Measurements from ENCODE around the gene SMC4. TPM values are rescaled to one million over a fixed set of nuclear protein-coding genes. Genes with fewer than 3 reads are reported as not detected.

SMC4 gene
- total RNA-seq, 3 donors from 2014 or later = 36.3 to 54.1 (median 36.8) TPM

DNA sequence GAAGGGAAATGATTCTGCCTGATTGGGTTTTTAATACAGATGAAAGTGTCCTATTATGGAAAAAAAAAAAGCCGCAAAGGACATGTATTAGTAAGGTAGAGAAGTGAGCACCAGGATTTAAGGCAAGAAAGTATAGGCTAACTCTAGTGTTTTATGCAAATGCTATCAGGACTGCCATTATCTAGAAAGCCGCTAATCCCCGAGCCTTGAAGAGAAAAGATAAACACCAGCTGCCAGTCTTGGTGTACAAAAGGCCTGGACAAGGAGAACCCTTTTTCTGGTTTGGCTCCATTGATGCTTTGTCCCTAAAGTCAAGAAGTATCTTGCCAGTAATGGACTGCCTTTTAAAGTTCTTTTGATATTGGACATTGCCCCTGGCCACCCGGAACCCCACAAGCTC lies 58.7 kb downstream of the SMC4 start:
- DNase-seq = no peak
- Histone ChIP-seq H3K4me3 (no peak overlapping the region), H3K9me3 (no peaks in the 10 kb centered on the region), H3K36me3 (ENCODE audit: low read depth) (no peaks in the 10 kb centered on the region), H3K4me1 (ENCODE audit: low read depth) (no peaks in the 10 kb centered on the region)
- intact Hi-C loops (cut with DNase I, micrococcal nuclease) = no loop called here
- ATAC-seq = no peak
- TF ChIP-seq, protein P1, sequence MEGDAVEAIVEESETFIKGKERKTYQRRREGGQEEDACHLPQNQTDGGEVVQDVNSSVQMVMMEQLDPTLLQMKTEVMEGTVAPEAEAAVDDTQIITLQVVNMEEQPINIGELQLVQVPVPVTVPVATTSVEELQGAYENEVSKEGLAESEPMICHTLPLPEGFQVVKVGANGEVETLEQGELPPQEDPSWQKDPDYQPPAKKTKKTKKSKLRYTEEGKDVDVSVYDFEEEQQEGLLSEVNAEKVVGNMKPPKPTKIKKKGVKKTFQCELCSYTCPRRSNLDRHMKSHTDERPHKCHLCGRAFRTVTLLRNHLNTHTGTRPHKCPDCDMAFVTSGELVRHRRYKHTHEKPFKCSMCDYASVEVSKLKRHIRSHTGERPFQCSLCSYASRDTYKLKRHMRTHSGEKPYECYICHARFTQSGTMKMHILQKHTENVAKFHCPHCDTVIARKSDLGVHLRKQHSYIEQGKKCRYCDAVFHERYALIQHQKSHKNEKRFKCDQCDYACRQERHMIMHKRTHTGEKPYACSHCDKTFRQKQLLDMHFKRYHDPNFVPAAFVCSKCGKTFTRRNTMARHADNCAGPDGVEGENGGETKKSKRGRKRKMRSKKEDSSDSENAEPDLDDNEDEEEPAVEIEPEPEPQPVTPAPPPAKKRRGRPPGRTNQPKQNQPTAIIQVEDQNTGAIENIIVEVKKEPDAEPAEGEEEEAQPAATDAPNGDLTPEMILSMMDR (IDR thresholded peaks at IDR 0.05) = no peak

- intact Hi-C loops (cut with DNase I, micrococcal nuclease) = no loop called here
- no peaks in the 10 kb centered on the region for H3K4me1 ChIP-seq (ENCODE audit: low read depth)
- no peaks in the 10 kb centered on the region for H3K36me3 ChIP-seq (ENCODE audit: low read depth)
- ATAC-seq = no peak
- no peak for DNase-seq
- TF ChIP-seq, protein P1 (IDR thresholded peaks at IDR 0.05) = no peak
- no peaks in the 10 kb centered on the region for H3K9me3 ChIP-seq
- H3K4me3 ChIP-seq = no peak overlapping the region
Measured at GRCh38 chr3:160459450-160459970, 60.1 kb downstream of the SMC4 start.

- DNase-seq (no peak), ATAC-seq (no peak)
- intact Hi-C loops (cut with DNase I, micrococcal nuclease) = no loop called here
- no peaks in the 10 kb centered on the region for H3K9me3 ChIP-seq
- no peaks in the 10 kb centered on the region for H3K36me3 ChIP-seq (ENCODE audit: low read depth)
- no peak overlapping the region for H3K4me3 ChIP-seq
- no peaks in the 10 kb centered on the region for H3K4me1 ChIP-seq (ENCODE audit: low read depth)
- TF ChIP-seq, protein P1 (IDR thresholded peaks at IDR 0.05) = no peak
Measured at GRCh38 chr3:160460033-160460432, 60.6 kb downstream of the SMC4 start.

GRCh38 chr3:160464321-160464720 lies 64.9 kb downstream of the SMC4 start:
- TF ChIP-seq, protein P1 (IDR thresholded peaks at IDR 0.05) = no peak
- intact Hi-C loops (cut with DNase I, micrococcal nuclease) = no loop called here
- H3K9me3 ChIP-seq = no peaks in the 10 kb centered on the region
- no peaks in the 10 kb centered on the region for H3K36me3 ChIP-seq (ENCODE audit: low read depth)
- H3K4me3 ChIP-seq = no peak overlapping the region
- ATAC-seq = no peak
- DNase-seq = no peak
- no peaks in the 10 kb centered on the region for H3K4me1 ChIP-seq (ENCODE audit: low read depth)

DNA sequence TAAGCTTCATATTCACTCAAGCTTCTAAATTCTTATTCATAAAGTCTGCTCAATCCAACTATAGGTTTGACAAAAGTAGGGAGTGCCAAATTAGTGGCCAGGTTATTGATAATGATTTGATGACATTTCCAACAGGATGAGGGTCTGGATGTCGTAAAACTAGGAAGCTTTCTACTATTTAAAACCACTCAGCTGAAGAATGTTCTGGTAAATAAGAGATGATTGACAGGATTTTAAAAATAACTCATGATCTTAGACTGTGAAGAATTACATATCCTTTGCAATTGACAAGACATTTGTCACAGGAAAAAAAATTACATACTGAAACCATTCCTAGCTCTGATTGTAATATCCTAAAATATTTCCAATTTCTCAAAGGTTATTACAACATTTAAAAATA lies 65.5 kb downstream of the SMC4 start:
- TF ChIP-seq, protein P1 (IDR thresholded peaks at IDR 0.05) = no peak
- H3K9me3 ChIP-seq = peaks cover under 1% of the 10 kb centered on the region
- no peak overlapping the region for H3K4me3 ChIP-seq
- ATAC-seq (no peak), DNase-seq (no peak)
- no peaks in the 10 kb centered on the region for H3K4me1 ChIP-seq (ENCODE audit: low read depth)
- H3K36me3 ChIP-seq (ENCODE audit: low read depth) = no peaks in the 10 kb centered on the region
- intact Hi-C loops (cut with DNase I, micrococcal nuclease) = no loop called here

DNA sequence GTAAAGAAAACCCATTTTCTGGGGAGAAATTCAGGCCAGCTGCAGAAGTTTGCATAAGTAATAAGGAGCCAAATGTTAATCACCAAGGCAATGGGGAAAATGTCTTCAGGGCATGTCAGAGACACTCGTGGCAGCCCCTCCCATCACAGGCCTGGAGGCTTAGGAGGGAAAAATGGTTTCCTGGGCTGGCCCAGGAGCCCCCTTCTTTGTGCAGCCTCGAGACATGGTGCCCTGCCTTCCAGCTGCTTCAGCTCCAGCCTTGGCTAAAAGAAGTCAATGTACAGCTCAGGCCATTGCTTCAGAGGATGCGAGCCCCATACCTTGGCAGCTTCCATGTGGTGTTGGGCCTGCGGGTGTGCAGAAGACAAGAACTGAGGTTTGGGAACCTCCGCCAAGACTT lies 70.7 kb downstream of the SMC4 start:
- intact Hi-C loops (cut with DNase I, micrococcal nuclease) = no loop called here
- Histone ChIP-seq H3K36me3 (ENCODE audit: low read depth) (no peaks in the 10 kb centered on the region), H3K4me3 (no peak overlapping the region), H3K9me3 (peaks cover 18% of the 10 kb centered on the region), H3K4me1 (ENCODE audit: low read depth) (no peaks in the 10 kb centered on the region)
- TF ChIP-seq, protein P1 (IDR thresholded peaks at IDR 0.05) = no peak
- ATAC-seq (no peak), DNase-seq (no peak)
